ENCODE measurements around the gene GPR39. TPM values are rescaled to one million over a fixed set of nuclear protein-coding genes. Genes with fewer than 3 reads are reported as not detected.

The GPR39 gene
- polyA plus RNA-seq, 1 donor from 2014 or later = 1.1 TPM

DNA sequence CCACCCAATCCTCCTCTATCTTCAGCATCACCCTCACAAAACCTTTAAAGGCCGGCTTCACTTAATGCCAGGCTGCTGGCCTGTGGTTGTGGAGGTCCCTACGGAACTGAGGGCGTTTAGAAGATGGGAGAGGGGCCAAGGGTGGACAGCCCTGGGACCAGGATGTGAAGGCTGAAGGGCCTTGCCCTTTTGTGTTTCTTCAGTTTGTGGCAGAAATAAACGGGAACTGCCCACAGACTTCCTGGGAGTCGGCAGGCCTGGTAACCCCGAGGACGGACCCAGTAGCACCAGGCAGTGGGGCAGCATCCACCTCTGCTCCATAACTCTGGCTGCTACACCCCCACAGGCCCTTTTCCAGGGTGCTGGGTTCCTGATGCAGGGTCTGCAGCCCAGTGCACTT, 202.1 kb downstream of the GPR39 start:
- no peak overlapping the region for H3K9ac ChIP-seq (ENCODE audit: low read length)
- no peaks in the 10 kb centered on the region for H3K79me2 ChIP-seq (replicated peaks; ENCODE audit: insufficient read depth, low read length)
- TF ChIP-seq, protein P1, sequence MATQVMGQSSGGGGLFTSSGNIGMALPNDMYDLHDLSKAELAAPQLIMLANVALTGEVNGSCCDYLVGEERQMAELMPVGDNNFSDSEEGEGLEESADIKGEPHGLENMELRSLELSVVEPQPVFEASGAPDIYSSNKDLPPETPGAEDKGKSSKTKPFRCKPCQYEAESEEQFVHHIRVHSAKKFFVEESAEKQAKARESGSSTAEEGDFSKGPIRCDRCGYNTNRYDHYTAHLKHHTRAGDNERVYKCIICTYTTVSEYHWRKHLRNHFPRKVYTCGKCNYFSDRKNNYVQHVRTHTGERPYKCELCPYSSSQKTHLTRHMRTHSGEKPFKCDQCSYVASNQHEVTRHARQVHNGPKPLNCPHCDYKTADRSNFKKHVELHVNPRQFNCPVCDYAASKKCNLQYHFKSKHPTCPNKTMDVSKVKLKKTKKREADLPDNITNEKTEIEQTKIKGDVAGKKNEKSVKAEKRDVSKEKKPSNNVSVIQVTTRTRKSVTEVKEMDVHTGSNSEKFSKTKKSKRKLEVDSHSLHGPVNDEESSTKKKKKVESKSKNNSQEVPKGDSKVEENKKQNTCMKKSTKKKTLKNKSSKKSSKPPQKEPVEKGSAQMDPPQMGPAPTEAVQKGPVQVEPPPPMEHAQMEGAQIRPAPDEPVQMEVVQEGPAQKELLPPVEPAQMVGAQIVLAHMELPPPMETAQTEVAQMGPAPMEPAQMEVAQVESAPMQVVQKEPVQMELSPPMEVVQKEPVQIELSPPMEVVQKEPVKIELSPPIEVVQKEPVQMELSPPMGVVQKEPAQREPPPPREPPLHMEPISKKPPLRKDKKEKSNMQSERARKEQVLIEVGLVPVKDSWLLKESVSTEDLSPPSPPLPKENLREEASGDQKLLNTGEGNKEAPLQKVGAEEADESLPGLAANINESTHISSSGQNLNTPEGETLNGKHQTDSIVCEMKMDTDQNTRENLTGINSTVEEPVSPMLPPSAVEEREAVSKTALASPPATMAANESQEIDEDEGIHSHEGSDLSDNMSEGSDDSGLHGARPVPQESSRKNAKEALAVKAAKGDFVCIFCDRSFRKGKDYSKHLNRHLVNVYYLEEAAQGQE (IDR thresholded peaks at IDR 0.05; ENCODE audit: borderline replicate concordance) = no peak
- TF ChIP-seq SMC3 (conservative IDR thresholded peaks at IDR 0.05; ENCODE audit: poor library complexity) (no peak), TAF1 (IDR thresholded peaks at IDR 0.05; ENCODE audit: low read depth) (no peak), POLR2AphosphoS5 (IDR thresholded peaks at IDR 0.05) (no peak), EZH2 (IDR thresholded peaks at IDR 0.05; ENCODE audit: borderline replicate concordance, insufficient read depth, low read length, poor library complexity, severe bottlenecking) (no peak), EP300 (conservative IDR thresholded peaks at IDR 0.05; ENCODE audit: poor library complexity, severe bottlenecking) (no peak), RAD21 (conservative IDR thresholded peaks at IDR 0.05) (no peak), MXI1 (conservative IDR thresholded peaks at IDR 0.05; ENCODE audit: poor library complexity, severe bottlenecking) (no peak)
- TF ChIP-seq, protein P2, sequence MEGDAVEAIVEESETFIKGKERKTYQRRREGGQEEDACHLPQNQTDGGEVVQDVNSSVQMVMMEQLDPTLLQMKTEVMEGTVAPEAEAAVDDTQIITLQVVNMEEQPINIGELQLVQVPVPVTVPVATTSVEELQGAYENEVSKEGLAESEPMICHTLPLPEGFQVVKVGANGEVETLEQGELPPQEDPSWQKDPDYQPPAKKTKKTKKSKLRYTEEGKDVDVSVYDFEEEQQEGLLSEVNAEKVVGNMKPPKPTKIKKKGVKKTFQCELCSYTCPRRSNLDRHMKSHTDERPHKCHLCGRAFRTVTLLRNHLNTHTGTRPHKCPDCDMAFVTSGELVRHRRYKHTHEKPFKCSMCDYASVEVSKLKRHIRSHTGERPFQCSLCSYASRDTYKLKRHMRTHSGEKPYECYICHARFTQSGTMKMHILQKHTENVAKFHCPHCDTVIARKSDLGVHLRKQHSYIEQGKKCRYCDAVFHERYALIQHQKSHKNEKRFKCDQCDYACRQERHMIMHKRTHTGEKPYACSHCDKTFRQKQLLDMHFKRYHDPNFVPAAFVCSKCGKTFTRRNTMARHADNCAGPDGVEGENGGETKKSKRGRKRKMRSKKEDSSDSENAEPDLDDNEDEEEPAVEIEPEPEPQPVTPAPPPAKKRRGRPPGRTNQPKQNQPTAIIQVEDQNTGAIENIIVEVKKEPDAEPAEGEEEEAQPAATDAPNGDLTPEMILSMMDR (IDR thresholded peaks at IDR 0.05; ENCODE audit: poor library complexity, severe bottlenecking) = no peak
- no peak overlapping the region for H3K27ac ChIP-seq (ENCODE audit: low read length)
- no peak overlapping the region for H3K4me2 ChIP-seq (ENCODE audit: low read length)
- H3K4me3 ChIP-seq (ENCODE audit: low read length) = no peak overlapping the region
- H3F3A ChIP-seq (ENCODE audit: insufficient read depth, low read length, poor library complexity, severe bottlenecking) = no peaks in the 10 kb centered on the region
- H4K20me1 ChIP-seq (ENCODE audit: insufficient read depth) = no peaks in the 10 kb centered on the region
- no peak overlapping the region for H2AFZ ChIP-seq (ENCODE audit: low read depth, low read length)
- no peaks in the 10 kb centered on the region for H3K9me2 ChIP-seq (ENCODE audit: insufficient read depth, low read length)
- H3K27me3 ChIP-seq (ENCODE audit: insufficient read depth, low read depth, low read length) = no peaks in the 10 kb centered on the region
- H3K36me3 ChIP-seq (ENCODE audit: insufficient read depth, low read length) = no peaks in the 10 kb centered on the region
- no peaks in the 10 kb centered on the region for H3K9me3 ChIP-seq (ENCODE audit: low read length)

DNA sequence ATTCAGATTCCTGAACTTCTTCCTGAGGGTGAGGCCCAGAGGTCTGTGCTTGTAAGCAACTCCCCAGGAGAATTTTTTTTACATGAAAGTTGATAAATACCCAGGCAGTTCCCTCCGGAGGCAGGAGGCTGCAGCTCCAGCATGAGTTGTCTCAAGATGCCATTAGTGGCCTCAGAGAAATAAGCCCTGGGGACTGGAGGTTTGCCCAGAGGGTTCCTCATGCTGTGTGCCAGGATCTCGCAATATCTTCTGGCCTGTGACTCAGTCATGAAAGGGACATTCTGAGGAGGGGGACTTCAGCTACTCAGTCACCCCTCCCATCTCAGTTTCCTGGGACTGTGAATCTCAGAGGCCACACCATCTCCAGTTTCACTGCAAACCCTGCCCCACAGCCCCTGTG, 203.5 kb downstream of the GPR39 start:
- TF ChIP-seq EZH2 (IDR thresholded peaks at IDR 0.05; ENCODE audit: borderline replicate concordance, insufficient read depth, low read length, poor library complexity, severe bottlenecking) (no peak), RAD21 (conservative IDR thresholded peaks at IDR 0.05) (no peak), POLR2AphosphoS5 (IDR thresholded peaks at IDR 0.05) (no peak), TAF1 (IDR thresholded peaks at IDR 0.05; ENCODE audit: low read depth) (no peak), EP300 (conservative IDR thresholded peaks at IDR 0.05; ENCODE audit: poor library complexity, severe bottlenecking) (no peak), MXI1 (conservative IDR thresholded peaks at IDR 0.05; ENCODE audit: poor library complexity, severe bottlenecking) (no peak), SMC3 (conservative IDR thresholded peaks at IDR 0.05; ENCODE audit: poor library complexity) (no peak)
- TF ChIP-seq, protein P2 (IDR thresholded peaks at IDR 0.05; ENCODE audit: poor library complexity, severe bottlenecking) = no peak
- TF ChIP-seq, protein P1 (IDR thresholded peaks at IDR 0.05; ENCODE audit: borderline replicate concordance) = no peak
- Histone ChIP-seq H3K27ac (ENCODE audit: low read length) (no peak overlapping the region), H3F3A (ENCODE audit: insufficient read depth, low read length, poor library complexity, severe bottlenecking) (no peaks in the 10 kb centered on the region), H2AFZ (ENCODE audit: low read depth, low read length) (no peak overlapping the region), H3K4me2 (ENCODE audit: low read length) (no peak overlapping the region), H3K9me3 (ENCODE audit: low read length) (peaks cover 3% of the 10 kb centered on the region), H3K27me3 (ENCODE audit: insufficient read depth, low read depth, low read length) (no peaks in the 10 kb centered on the region), H4K20me1 (ENCODE audit: insufficient read depth) (no peaks in the 10 kb centered on the region), H3K36me3 (ENCODE audit: insufficient read depth, low read length) (no peaks in the 10 kb centered on the region), H3K9ac (ENCODE audit: low read length) (no peak overlapping the region), H3K4me3 (ENCODE audit: low read length) (no peak overlapping the region), H3K9me2 (ENCODE audit: insufficient read depth, low read length) (no peaks in the 10 kb centered on the region), H3K79me2 (replicated peaks; ENCODE audit: insufficient read depth, low read length) (no peaks in the 10 kb centered on the region)
